HCT116 (cell line): ENCODE measurements around the gene ETS1. TPM values are rescaled to one million over a fixed set of nuclear protein-coding genes. Genes with fewer than 3 reads are reported as not detected.

Source experiments
- ATAC-seq: fragments of 200-7000 bp; cut with Tn5 transposase; 2 replicates; pipeline ENCODE4 v1.9.1; 2020; ENCODE audit warnings: mild to moderate bottlenecking, moderate library complexity
- BruUV-seq: library from RNA; stranded (reverse); fragments of 400-500 nt; replicated peaks from 2 replicates; lab custom pipeline; 2021; lab: Mats Ljungman, UMichigan
- CTCF ChIA-PET: fragments of 300-600 bp; sonication (Branson Sonifier 250); formaldehyde crosslinking; loops from one replicate; lab custom pipeline; 2021; ENCODE audit warnings: antibody characterized with exemption; lab: Charles Lee
- POLR2A ChIA-PET: fragments of 300-600, 350-600 bp; sonication (Branson Sonifier 250); formaldehyde crosslinking; loops from one replicate; lab custom pipeline; 2021; ENCODE audit warnings: antibody characterized with exemption; lab: Charles Lee
- RAD21 ChIA-PET, 2 experiments: fragments of 300-600 bp; sonication (Branson Sonifier 250); formaldehyde crosslinking; loops; one replicate each; lab custom pipeline; 2023; ENCODE audit warnings: low total read pairs in 2 of 2; ENCODE audit not compliant: uncharacterized antibody in 2 of 2, unreplicated experiment in 2 of 2, low non-redundant PET in 1 of 2; lab: Charles Lee
- DNase-seq: peaks from one replicate; pipeline ENCODE4 v3.0.0-alpha.2; 2010; ENCODE audit warnings: low read depth, low spot score
- H2AFZ ChIP-seq: fragments of 200-600 bp; shearing (Covaris generic), sonication (generic); 2 replicates; pipeline ENCODE4 v1.6.1; 2017; ENCODE audit warnings: low read depth, mixed run types, mixed read lengths, antibody characterized with exemption, low read length; ENCODE audit not compliant: poor library complexity, severe bottlenecking
- H3K27ac ChIP-seq: 2 replicates; pipeline ENCODE4 v1.5.1; 2012; ENCODE audit warnings: low read depth, low read length
- H3K27me3 ChIP-seq: fragments of 200-600 bp; sonication (generic); 2 replicates; pipeline ENCODE4 v1.6.1; 2016; ENCODE audit warnings: mixed run types, low read length, mixed read lengths; ENCODE audit not compliant: insufficient read depth
- H3K36me3 ChIP-seq, 2 experiments: fragments of 200-500 bp in 1 of 2; fragments of 200-600 bp in 1 of 2; sonication (Bioruptor generic) in 1 of 2; sonication (generic) in 1 of 2; 2 replicates each; pipeline versions ENCODE4 v1.5.1 to v1.6.1; 2014 to 2016; ENCODE audit warnings: low read length in 2 of 2, inconsistent platforms in 1 of 2, mixed read lengths in 1 of 2, mixed run types in 1 of 2; ENCODE audit not compliant: insufficient read depth in 2 of 2, control insufficient read depth in 1 of 2
- H3K4me1 ChIP-seq, 2 experiments: fragments of 200-600 bp in 1 of 2; sonication (generic) in 1 of 2; 2 replicates each; pipeline versions ENCODE4 v1.5.1 to v1.6.1; 2012 to 2017; ENCODE audit warnings: low read length in 2 of 2, inconsistent platforms in 1 of 2, mild to moderate bottlenecking in 1 of 2, mixed read lengths in 1 of 2, mixed run types in 1 of 2, moderate library complexity in 1 of 2; ENCODE audit not compliant: insufficient read depth in 2 of 2, control insufficient read depth in 1 of 2
- H3K4me2 ChIP-seq: fragments of 200-600 bp; sonication (generic); 2 replicates; pipeline ENCODE4 v1.6.1; 2017; ENCODE audit warnings: mixed run types, low read length, mixed read lengths
- H3K4me3 ChIP-seq, 2 experiments: fragments of 200-600 bp in 1 of 2; sonication (generic) in 1 of 2; replicated peaks in 1 of 2; 2 replicates each; pipeline ENCODE4 v1.5.1; 2011 to 2016; ENCODE audit warnings: low read length in 2 of 2, control low read depth in 1 of 2, low read depth in 1 of 2, mild to moderate bottlenecking in 1 of 2, mixed read lengths in 1 of 2, mixed run types in 1 of 2
- H3K79me2 ChIP-seq: fragments of 200-600 bp; sonication (generic); 2 replicates; pipeline ENCODE4 v1.6.1; 2017; ENCODE audit warnings: mild to moderate bottlenecking, mixed run types, low read length, moderate library complexity, mixed read lengths; ENCODE audit not compliant: insufficient read depth
- H3K9ac ChIP-seq: fragments of 200-600 bp; sonication (generic); 2 replicates; pipeline ENCODE4 v1.6.1; 2016; ENCODE audit warnings: low read length, mixed read lengths
- H3K9me2 ChIP-seq: fragments of 200-600 bp; sonication (generic), shearing (Covaris generic); 2 replicates; pipeline ENCODE4 v1.6.1; 2017; ENCODE audit warnings: mixed run types, mild to moderate bottlenecking, moderate library complexity; ENCODE audit not compliant: insufficient read depth
- H3K9me3 ChIP-seq, 2 experiments: fragments of 200-500 bp in 1 of 2; fragments of 200-600 bp in 1 of 2; sonication (Bioruptor generic) in 1 of 2; sonication (generic) in 1 of 2; 2 replicates each; pipeline ENCODE4 v1.6.1; 2014 to 2017; ENCODE audit warnings: low read length in 2 of 2, mixed read lengths in 2 of 2, inconsistent platforms in 1 of 2, low read depth in 1 of 2, mild to moderate bottlenecking in 1 of 2, mixed run types in 1 of 2, moderate library complexity in 1 of 2; ENCODE audit not compliant: control insufficient read depth in 1 of 2, insufficient read depth in 1 of 2
- H4K20me1 ChIP-seq: fragments of 200-600 bp; sonication (generic), shearing (Covaris generic); 2 replicates; pipeline ENCODE4 v1.6.1; 2017; ENCODE audit warnings: mixed run types, mild to moderate bottlenecking, moderate library complexity; ENCODE audit not compliant: insufficient read depth
- ATF3 ChIP-seq: IDR thresholded peaks from 2 replicates; pipeline ENCODE4 v1.6.1; 2012
- CBX3 ChIP-seq: IDR thresholded peaks from 2 replicates; pipeline ENCODE4 v1.6.1; 2012; ENCODE audit warnings: low read depth
- CEBPB ChIP-seq: IDR thresholded peaks from 2 replicates; pipeline ENCODE4 v1.6.1; 2012; ENCODE audit warnings: low read depth
- CTCF ChIP-seq, 3 experiments: fragments of 200-600 bp in 1 of 3; sonication (generic) in 1 of 3; IDR thresholded peaks in 2 of 3; conservative IDR thresholded peaks in 1 of 3; 2 replicates each; pipeline ENCODE4 v1.5.1; 2012 to 2017; ENCODE audit warnings: low read depth in 2 of 3, low read length in 2 of 3, antibody characterized with exemption in 1 of 3, borderline replicate concordance in 1 of 3, control low read depth in 1 of 3, mild to moderate bottlenecking in 1 of 3, mixed read lengths in 1 of 3, mixed run types in 1 of 3, moderate library complexity in 1 of 3; ENCODE audit not compliant: insufficient read depth in 1 of 3
- EGR1 ChIP-seq: IDR thresholded peaks from 2 replicates; pipeline ENCODE4 v1.6.1; 2012; ENCODE audit warnings: low read depth
- EZH2 ChIP-seq: fragments of 200-600 bp; sonication (generic); IDR thresholded peaks from 2 replicates; pipeline ENCODE4 v1.6.1; 2017; ENCODE audit warnings: antibody characterized with exemption, mixed run types
- EZH2phosphoT487 ChIP-seq: fragments of 200-600 bp; IDR thresholded peaks from 2 replicates; pipeline ENCODE4 v1.6.1; 2018; ENCODE audit warnings: antibody characterized with exemption, borderline replicate concordance
- MAX ChIP-seq: IDR thresholded peaks from 2 replicates; pipeline ENCODE4 v1.6.1; 2012
- POLR2A ChIP-seq: IDR thresholded peaks from 2 replicates; pipeline ENCODE4 v1.7.0; 2011; ENCODE audit warnings: borderline replicate concordance; ENCODE audit not compliant: insufficient read depth, insufficient read length; ENCODE audit errors: extremely low read depth
- POLR2AphosphoS5 ChIP-seq: IDR thresholded peaks from 2 replicates; pipeline ENCODE4 v1.6.1; 2011; ENCODE audit warnings: mild to moderate bottlenecking, low read depth, low read length, moderate library complexity
- REST ChIP-seq: IDR thresholded peaks from 2 replicates; pipeline ENCODE4 v1.6.1; 2012; ENCODE audit warnings: low read depth
- SIN3A ChIP-seq: IDR thresholded peaks from 2 replicates; pipeline ENCODE4 v1.6.1; 2012; ENCODE audit warnings: low read depth
- SRF ChIP-seq: IDR thresholded peaks from 2 replicates; pipeline ENCODE4 v1.6.1; 2012; ENCODE audit warnings: low read depth
- TCF7L2 ChIP-seq: IDR thresholded peaks from 2 replicates; pipeline ENCODE4 v1.7.0; 2011; ENCODE audit warnings: borderline replicate concordance, inconsistent platforms; ENCODE audit not compliant: insufficient read depth, insufficient read length; ENCODE audit errors: extremely low read depth
- YY1 ChIP-seq: IDR thresholded peaks from 2 replicates; pipeline ENCODE4 v1.6.1; 2011; ENCODE audit warnings: low read length, low read depth, moderate library complexity, mild to moderate bottlenecking; ENCODE audit not compliant: insufficient replicate concordance; ENCODE audit errors: extremely low read depth
- intact Hi-C: fragments of 100-400 bp; cut with micrococcal nuclease; formaldehyde crosslinking; loops from 2 replicates; pipeline ENCODE4 v1.10.0; 2022
- total RNA-seq: library from RNA; stranded (reverse); gene quantifications from one replicate; pipeline ENCODE4 v1.2.1, GENCODE V29; 2021; ENCODE audit not compliant: unreplicated experiment

ETS1 gene
- total RNA-seq, 1 experiment from 2014 or later: 9.2 TPM

- H3K4me3 ChIP-seq: no peak overlapping the region
- no peak overlapping the region for H3K9ac ChIP-seq
- no peak for DNase-seq
- intact Hi-C loops: no loop called here
- TF ChIP-seq YY1 (no peak), MAX (no peak), ATF3 (no peak), CEBPB (no peak), SRF (no peak), EZH2phosphoT487 (no peak), CTCF (IDR thresholded peaks at IDR 0.05 in 2 of 3, conservative IDR thresholded peaks at IDR 0.05 in 1 of 3; ENCODE audit: borderline replicate concordance in 1 of 3, insufficient read depth in 1 of 3, low read depth in 2 of 3, low read length in 2 of 3) (no peak), REST (no peak), TCF7L2 (no peak), CBX3 (no peak), POLR2A (no peak), EZH2 (no peak), SIN3A (no peak), EGR1 (no peak), POLR2AphosphoS5 (no peak)
- H3K9me3 ChIP-seq: no peaks in the 10 kb centered on the region
- H3K4me2 ChIP-seq: no peak overlapping the region
- ChIA-PET RAD21 (no interaction called here), CTCF (no interaction called here), POLR2A (no interaction called here)
- no peaks in the 10 kb centered on the region for H4K20me1 ChIP-seq
- H3K9me2 ChIP-seq: no peaks in the 10 kb centered on the region
- no peak overlapping the region for H3K27ac ChIP-seq
- no TSS peak for BruUV-seq
- H3K79me2 ChIP-seq: no peaks in the 10 kb centered on the region
- no peak for ATAC-seq
- peaks cover 75% of the 10 kb centered on the region for H3K27me3 ChIP-seq
- H3K36me3 ChIP-seq: no peaks in the 10 kb centered on the region
- no peak overlapping the region for H2AFZ ChIP-seq
- H3K4me1 ChIP-seq: no peaks in the 10 kb centered on the region
These were observed 10.8 kb downstream of the ETS1 start for GRCh38 chr11:128576555-128576954.
